Muscle layer of duodenum (tissue), 2 donors: ENCODE results near the gene SPINK7.
"Not testable (repeated sequence)": the region's sequence is repeated elsewhere in the genome, so short reads cannot be mapped to it uniquely, and the experiment has no call there.

Source experiments
- H3K27ac ChIP-seq: one replicate; pipeline ENCODE4 v1.7.0; 2013; ENCODE audit warnings: mild to moderate bottlenecking, low read length
- H3K27me3 ChIP-seq: one replicate; pipeline ENCODE4 v1.7.0; 2013; ENCODE audit warnings: low read depth, mild to moderate bottlenecking, control low read depth, low read length
- H3K36me3 ChIP-seq, 2 donors: one replicate each; pipeline ENCODE4 v1.7.0; 2013; ENCODE audit warnings: low read length in 2 of 2, control low read depth in 1 of 2, mild to moderate bottlenecking in 1 of 2; ENCODE audit not compliant: insufficient read depth in 2 of 2, control insufficient read depth in 1 of 2
- H3K4me1 ChIP-seq, 2 donors: one replicate each; pipeline ENCODE4 v1.7.0; 2013; ENCODE audit warnings: low read length in 2 of 2, mild to moderate bottlenecking in 2 of 2, control low read depth in 1 of 2, moderate library complexity in 1 of 2; ENCODE audit not compliant: insufficient read depth in 2 of 2, control insufficient read depth in 1 of 2
- H3K4me3 ChIP-seq, 2 donors: one replicate each; pipeline ENCODE4 v1.7.0; 2013; ENCODE audit warnings: low read length in 2 of 2, low read depth in 1 of 2, mild to moderate bottlenecking in 1 of 2
- H3K9me3 ChIP-seq, 2 donors: one replicate each; pipeline ENCODE4 v1.7.0; 2013; ENCODE audit warnings: low read length in 2 of 2, control low read depth in 1 of 2, mild to moderate bottlenecking in 1 of 2; ENCODE audit not compliant: control insufficient read depth in 1 of 2
- donor health status: healthy.

The SPINK7 gene

DNA sequence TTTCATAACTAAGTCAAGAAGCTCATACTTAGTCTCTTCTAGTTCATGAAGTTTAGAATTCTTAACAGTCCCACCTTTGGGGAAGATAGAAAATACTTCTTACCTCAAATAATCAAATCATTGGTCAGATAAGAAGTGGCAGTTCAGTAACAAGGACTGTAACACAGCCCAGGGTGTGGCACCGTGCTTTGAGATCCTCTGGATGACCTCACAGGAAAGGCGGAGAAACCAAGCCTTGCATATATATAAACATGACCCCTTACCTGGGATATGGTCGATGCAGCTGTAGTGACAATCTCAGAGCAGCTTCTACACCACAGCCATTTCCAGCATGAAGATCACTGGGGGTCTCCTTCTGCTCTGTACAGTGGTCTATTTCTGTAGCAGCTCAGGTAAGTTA, at the start of gene SPINK7:
Gene SPINK7 (plus strand): TSS at position 271 of the 400 bp plus-strand sequence. CDS start 61 bp downstream, at position 332.
- H3K4me1 ChIP-seq, result no peaks in the 10 kb centered on the region
- H3K27me3 ChIP-seq, result no peaks in the 10 kb centered on the region
- H3K36me3 ChIP-seq, result no peaks in the 10 kb centered on the region
- H3K27ac ChIP-seq, result no peak within 1 kb of the TSS
- H3K4me3 ChIP-seq, result no peak within 1 kb of the TSS
- H3K9me3 ChIP-seq, result no peaks in the 10 kb centered on the region

DNA sequence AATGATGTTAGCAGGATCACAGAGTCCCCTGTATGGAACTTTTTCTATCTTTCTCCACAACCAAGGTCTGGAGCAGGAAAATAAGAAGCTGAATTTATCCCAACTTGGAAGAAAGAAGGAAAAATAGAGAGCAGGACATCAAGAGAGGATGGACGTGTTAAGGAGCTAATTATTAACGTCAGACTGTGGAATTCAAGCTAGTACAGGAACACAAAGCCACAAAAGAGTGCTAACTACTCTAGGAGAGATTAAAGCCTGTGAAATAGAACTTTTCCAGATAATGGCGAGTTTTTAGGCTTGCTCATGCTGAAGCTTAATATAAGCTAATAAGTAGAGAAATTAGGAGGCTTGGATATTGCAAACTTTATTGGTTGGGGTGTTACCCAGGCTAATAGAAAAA, 44.3 kb upstream of the SPINK7 start:
- Histone ChIP-seq H3K4me3 (no peak overlapping the region), H3K4me1 (no peaks in the 10 kb centered on the region), H3K36me3 (no peaks in the 10 kb centered on the region), H3K27ac (no peak overlapping the region), H3K27me3 (no peaks in the 10 kb centered on the region), H3K9me3 (peaks cover 0 to 6% of the 10 kb centered on the region in 2 donors)

DNA sequence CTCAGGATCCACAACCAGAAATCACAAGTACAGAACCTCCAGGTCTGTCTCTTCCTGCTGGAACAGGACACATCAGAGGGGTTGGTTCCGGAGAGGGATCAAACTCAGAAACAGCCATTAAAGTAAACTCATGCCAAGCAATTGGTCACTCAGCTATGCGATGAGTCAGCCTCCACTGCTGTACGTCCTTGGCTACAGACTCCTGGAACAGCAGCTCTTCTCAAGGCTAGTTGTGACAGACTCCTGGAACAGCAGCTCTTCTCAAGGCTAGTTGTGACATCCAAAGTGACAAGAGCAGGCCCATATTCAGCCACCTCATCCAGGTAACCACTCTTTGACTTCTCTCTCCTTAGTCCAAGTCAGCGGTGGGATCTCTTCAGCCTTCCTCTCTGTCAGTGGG, 43.7 kb upstream of the SPINK7 start, which contains the start of gene SPINK13:
Gene SPINK13 (plus strand): TSS at position 229 of the 400 bp plus-strand sequence. CDS start 1,279 bp downstream, outside the sequence.
- H3K27me3 ChIP-seq, result no peaks in the 10 kb centered on the region
- no peaks in the 10 kb centered on the region for H3K36me3 ChIP-seq
- no peak within 1 kb of the TSS for H3K27ac ChIP-seq
- no peak within 1 kb of the TSS for H3K4me3 ChIP-seq
- no peaks in the 10 kb centered on the region for H3K4me1 ChIP-seq
- peaks cover 0 to 6% of the 10 kb centered on the region in 2 donors for H3K9me3 ChIP-seq

DNA sequence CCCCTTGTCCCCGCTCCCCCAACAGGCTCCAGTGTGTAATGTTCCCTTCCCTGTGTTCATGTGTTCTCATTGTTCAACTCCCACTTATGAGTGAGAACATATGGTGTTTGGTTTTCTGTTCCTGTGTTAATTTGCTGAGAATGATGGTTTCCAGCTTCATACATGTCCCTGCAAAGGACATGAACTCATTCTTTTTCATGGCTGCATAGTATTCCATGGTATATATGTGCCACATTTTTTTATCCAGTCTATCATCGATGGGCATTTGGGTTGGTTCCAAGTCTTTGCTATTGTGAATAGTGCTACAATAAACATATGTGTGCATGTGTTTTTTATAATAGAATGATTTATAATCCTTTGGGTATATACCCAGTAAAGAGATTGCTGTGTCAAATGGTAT, 37.1 kb upstream of the SPINK7 start:
- not testable (repeated sequence) for H3K4me3 ChIP-seq, H3K27me3 ChIP-seq, H3K27ac ChIP-seq, H3K4me1 ChIP-seq, H3K9me3 ChIP-seq, H3K36me3 ChIP-seq

DNA sequence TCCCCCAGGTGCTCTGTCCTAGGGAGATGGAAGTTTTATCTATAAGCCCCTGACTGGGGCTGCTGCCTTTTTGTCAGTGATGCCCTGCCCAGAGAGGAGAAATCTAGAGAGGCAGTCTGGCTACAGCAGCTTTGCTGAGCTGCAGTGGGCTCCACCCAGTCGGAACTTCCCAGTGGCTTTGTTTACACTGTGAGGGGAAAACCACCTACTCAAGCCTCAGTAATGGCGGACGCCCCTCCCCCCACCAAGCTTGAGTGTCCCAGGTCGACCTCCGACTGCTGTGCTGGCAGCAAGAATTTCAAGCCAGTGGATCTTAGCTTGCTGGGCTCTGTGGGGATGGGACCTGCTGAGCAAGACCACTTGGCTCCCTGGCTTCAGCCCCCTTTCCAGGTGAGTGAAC, 31.3 kb upstream of the SPINK7 start:
- H3K4me3 ChIP-seq, H3K27me3 ChIP-seq, H3K4me1 ChIP-seq, H3K36me3 ChIP-seq, H3K27ac ChIP-seq: not testable (repeated sequence)
- peaks cover 0 to 16% of the 10 kb centered on the region in 2 donors for H3K9me3 ChIP-seq

DNA sequence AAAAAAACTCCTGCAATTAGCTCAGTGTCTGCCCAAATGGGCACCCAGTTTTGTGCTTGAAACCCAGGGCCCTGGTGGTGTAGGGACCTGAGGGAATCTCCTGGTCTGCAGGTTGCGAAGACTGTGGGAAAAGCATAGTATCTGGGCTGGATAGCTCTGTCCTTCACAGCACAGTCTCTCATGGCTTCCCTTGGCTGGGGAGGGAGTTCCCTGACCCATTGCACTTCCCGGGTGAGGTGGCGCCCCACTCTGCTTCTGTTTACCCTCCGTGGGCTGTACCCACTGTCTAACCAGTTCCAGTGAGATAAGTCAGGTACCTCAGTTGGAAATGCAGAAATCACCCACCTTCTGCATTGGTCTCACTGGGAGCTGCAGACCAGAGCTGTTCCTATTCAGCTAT, 30.9 kb upstream of the SPINK7 start:
- peaks cover 0 to 15% of the 10 kb centered on the region in 2 donors for H3K9me3 ChIP-seq
- H3K4me1 ChIP-seq, H3K36me3 ChIP-seq, H3K4me3 ChIP-seq, H3K27me3 ChIP-seq, H3K27ac ChIP-seq: not testable (repeated sequence)

DNA sequence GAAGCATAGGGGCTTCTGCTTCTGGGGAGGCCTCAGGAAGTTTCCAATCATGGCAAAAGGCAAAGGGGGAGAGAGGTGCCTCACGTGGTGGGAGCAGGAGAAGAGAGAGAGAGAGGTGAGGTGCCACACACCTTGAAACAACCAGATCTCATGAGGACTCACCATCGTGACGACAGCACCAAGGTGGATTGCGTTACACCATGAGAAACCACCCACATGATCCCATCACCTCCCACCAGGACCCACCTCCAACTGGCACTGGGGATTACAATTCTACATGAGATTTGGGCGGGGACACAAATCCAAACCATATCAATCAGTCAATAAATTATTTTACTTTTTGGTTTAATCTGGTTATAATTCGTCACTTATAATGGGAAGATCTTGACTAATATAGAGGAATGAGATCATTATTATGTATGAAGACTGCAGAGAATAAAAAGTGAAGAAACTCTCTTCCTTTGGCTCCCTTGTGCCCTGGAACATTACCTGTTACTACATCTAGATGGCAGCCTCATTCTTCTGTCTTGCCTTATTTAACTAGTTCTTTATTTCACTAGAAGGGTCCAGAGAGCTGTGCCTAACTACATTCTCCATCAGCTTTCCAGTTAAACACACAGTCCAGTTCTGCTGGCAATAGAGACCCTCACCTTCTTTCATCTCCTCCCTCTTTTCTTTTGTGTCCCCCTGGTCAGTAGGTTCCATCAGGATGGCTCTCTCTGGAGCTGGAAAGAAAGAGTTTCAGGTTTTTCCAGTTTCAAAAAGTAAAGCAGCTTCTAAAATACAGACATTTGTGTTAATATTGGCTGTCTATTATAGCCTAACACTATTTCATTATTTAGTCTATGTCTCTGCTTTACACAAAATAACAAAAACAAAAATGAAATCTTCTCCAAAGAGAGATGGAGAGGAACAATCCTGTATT, 21.7 kb upstream of the SPINK7 start:
- no peaks in the 10 kb centered on the region for H3K9me3 ChIP-seq
- no peaks in the 10 kb centered on the region for H3K36me3 ChIP-seq
- no peaks in the 10 kb centered on the region for H3K27me3 ChIP-seq
- no peak overlapping the region for H3K4me3 ChIP-seq
- H3K27ac ChIP-seq, result no peak overlapping the region
- no peaks in the 10 kb centered on the region for H3K4me1 ChIP-seq

DNA sequence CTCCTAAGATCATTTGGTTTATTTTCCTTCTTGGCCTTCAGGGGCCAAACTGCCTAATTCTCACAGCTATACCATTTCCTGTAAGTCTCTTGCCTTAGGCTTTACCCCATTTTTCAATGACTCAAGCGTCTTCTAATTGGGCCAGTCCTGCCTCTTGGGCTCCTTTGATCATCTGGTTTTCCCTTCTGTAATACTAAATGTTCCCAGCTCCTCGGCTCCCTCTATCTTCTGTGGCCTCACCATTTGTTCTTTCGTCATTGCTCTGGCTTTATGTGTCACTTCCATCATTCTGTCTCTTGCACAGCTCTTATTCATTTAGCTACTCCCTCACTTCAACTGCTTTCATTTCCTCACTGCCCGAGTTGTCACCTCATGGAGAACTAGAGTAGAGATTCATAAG, 14.5 kb upstream of the SPINK7 start:
- Histone ChIP-seq H3K36me3 (no peaks in the 10 kb centered on the region), H3K4me1 (no peaks in the 10 kb centered on the region), H3K27ac (no peak overlapping the region), H3K27me3 (no peaks in the 10 kb centered on the region), H3K4me3 (no peak overlapping the region), H3K9me3 (no peaks in the 10 kb centered on the region)

DNA sequence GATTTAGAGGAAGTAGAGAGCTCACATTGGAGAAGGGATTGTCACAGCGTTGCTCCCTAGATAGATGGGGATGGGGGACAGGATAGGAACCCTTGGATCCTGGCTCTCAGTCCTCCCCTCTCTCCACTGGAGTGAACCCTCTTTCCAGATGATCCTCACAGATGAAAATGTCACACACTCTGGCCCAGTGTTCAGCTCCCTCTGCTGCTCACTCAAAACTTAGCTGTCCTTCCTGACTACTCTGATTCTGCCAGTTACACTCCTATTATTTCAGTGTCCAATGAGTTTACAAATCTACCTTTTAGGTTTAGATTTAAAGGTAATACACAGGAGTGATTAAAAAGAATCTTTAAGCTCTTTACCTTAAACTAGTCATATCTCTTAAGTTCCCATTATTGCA, 5.8 kb upstream of the SPINK7 start:
- Histone ChIP-seq H3K27ac (no peak overlapping the region), H3K4me3 (no peak overlapping the region), H3K36me3 (no peaks in the 10 kb centered on the region), H3K9me3 (no peaks in the 10 kb centered on the region), H3K27me3 (no peaks in the 10 kb centered on the region), H3K4me1 (no peaks in the 10 kb centered on the region)

DNA sequence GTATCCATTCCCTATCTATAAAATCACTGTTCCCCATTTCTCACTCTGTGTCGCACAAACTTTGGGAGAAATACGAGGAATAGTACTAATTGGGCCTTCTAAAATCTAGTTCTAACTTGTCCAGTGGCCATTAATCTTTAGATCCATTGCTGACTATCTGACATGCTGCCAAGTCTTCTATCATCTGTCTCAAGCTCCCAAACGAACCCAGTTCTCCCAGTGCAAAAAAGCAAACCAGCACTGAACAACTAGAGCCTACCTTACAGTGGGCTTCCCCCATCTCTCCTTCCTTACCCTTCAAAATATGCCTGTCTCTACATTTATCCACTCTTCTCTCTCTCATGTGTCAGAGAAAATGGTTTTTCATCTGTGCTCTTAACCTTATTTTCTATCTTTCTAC, 3.2 kb upstream of the SPINK7 start:
- no peaks in the 10 kb centered on the region for H3K4me1 ChIP-seq
- no peak overlapping the region for H3K27ac ChIP-seq
- H3K36me3 ChIP-seq, result no peaks in the 10 kb centered on the region
- no peak overlapping the region for H3K4me3 ChIP-seq
- no peaks in the 10 kb centered on the region for H3K9me3 ChIP-seq
- no peaks in the 10 kb centered on the region for H3K27me3 ChIP-seq

DNA sequence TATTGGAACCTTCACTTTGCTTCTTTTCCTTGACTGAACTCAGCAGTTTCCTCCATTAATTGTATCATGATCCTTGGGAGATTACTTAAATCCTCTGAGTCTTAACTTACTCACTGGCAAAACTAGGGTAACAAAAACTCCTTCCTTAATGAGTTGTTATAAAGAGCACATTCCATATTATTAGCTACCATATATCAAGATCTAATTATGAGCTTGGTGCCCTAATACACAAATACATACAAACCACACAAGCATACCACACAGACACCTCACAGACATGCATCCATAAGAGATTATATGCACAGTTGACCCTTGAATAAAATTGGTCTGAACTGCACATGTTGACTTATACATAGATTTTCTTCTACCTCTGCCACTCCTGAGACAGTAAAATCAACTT, 2.5 kb upstream of the SPINK7 start:
- no peak overlapping the region for H3K4me3 ChIP-seq
- no peaks in the 10 kb centered on the region for H3K27me3 ChIP-seq
- no peaks in the 10 kb centered on the region for H3K36me3 ChIP-seq
- no peaks in the 10 kb centered on the region for H3K4me1 ChIP-seq
- H3K9me3 ChIP-seq, result no peaks in the 10 kb centered on the region
- H3K27ac ChIP-seq, result no peak overlapping the region

DNA sequence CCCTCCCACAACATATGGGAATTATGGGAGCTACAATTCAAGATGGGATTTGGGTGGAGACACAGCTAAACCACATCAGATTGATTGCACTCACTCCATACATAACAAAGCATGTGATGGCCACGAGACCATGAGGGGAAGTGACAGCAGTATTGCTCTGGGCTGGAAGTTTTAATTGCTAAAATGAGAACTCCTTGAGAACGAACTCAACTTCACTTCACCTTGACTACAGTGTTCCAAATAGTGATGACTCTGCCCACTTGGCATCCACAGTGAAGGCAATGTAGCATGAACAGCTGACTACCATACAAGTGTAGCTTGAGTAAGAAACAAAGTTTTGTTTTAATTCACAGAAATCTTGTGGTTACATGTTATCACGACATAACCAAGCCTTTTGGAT, 739 bp upstream of the SPINK7 start:
- H3K27me3 ChIP-seq, result no peaks in the 10 kb centered on the region
- no peak overlapping the region for H3K4me3 ChIP-seq
- H3K36me3 ChIP-seq, result no peaks in the 10 kb centered on the region
- H3K4me1 ChIP-seq, result no peaks in the 10 kb centered on the region
- no peaks in the 10 kb centered on the region for H3K9me3 ChIP-seq
- H3K27ac ChIP-seq, result no peak overlapping the region
